Epithelial cell of proximal tubule (primary cell): ENCODE measurements around the gene MPDU1. TPM values are rescaled to one million over a fixed set of nuclear protein-coding genes. Genes with fewer than 3 reads are reported as not detected.
A peak's percentile ranks its signal among the peaks of the same experiment; 100 is the strongest.

Experiments
- DNase-seq: peaks from one replicate; pipeline ENCODE4 v3.0.0-alpha.2; 2011; ENCODE audit warnings: low read depth
- H3K4me3 ChIP-seq: 2 replicates; pipeline ENCODE4 v1.5.1; 2011; ENCODE audit warnings: low read depth, mild to moderate bottlenecking, low read length
- CTCF ChIP-seq: conservative IDR thresholded peaks from 2 replicates; pipeline ENCODE4 v1.5.1; 2012; ENCODE audit warnings: low read depth, mild to moderate bottlenecking, low read length
- total RNA-seq: library from RNA; depleted of rRNA; stranded (reverse); fragments of >200 nt; gene quantifications from 2 replicates; pipeline ENCODE4 v1.2.3, GENCODE V29; 2015

MPDU1 gene
- total RNA-seq, 1 donor from 2014 or later = 236 TPM

GRCh38 chr17:7557147-7557764 lies 26.4 kb upstream of the MPDU1 start:
- H3K4me3 ChIP-seq = no peak overlapping the region
- DNase-seq = no peak
- TF ChIP-seq CTCF = no peak

GRCh38 chr17:7557775-7558543 lies 25.7 kb upstream of the MPDU1 start:
- TF ChIP-seq CTCF = no peak
- no peak for DNase-seq
- H3K4me3 ChIP-seq = peak overlapping the region; percentile 89

GRCh38 chr17:7558544-7559319 lies 24.9 kb upstream of the MPDU1 start, which contains the start of gene TNFSF13:
Gene TNFSF13, plus strand, starts transcription at chr17:7558750. Its CDS starts 290 bp downstream, at chr17:7559040.
- no peak for TF ChIP-seq CTCF
- peak within 1 kb of the TSS; percentile 89 for H3K4me3 ChIP-seq
- DNase-seq = no peak

- no peak for TF ChIP-seq CTCF
- no peak for DNase-seq
- H3K4me3 ChIP-seq = peak overlapping the region; percentile 89
Observed at GRCh38 chr17:7559320-7560171, 24.1 kb upstream of the MPDU1 start.

GRCh38 chr17:7560172-7561027 lies 23.3 kb upstream of the MPDU1 start:
- DNase-seq = no peak
- peak; percentile 74 for TF ChIP-seq CTCF
- H3K4me3 ChIP-seq = peak overlapping the region; percentile 89

- TF ChIP-seq CTCF = peak; percentile 65
- H3K4me3 ChIP-seq = peak overlapping the region; percentile 89
- DNase-seq = no peak
Observed at GRCh38 chr17:7561028-7561575, 22.6 kb upstream of the MPDU1 start.
